Activated CD8-positive, alpha-beta memory T cell treated with anti-CD3 and anti-CD28 coated beads, Interleukin-2, amount 50 U/mL, for 1 hour (primary cell): ENCODE data around the gene NBEA.

ENCODE experiments used
- DNase-seq: peaks from one replicate; pipeline ENCODE4 v3.0.0-alpha.2; 2020; ENCODE audit errors: extremely low read depth

The NBEA gene

DNA sequence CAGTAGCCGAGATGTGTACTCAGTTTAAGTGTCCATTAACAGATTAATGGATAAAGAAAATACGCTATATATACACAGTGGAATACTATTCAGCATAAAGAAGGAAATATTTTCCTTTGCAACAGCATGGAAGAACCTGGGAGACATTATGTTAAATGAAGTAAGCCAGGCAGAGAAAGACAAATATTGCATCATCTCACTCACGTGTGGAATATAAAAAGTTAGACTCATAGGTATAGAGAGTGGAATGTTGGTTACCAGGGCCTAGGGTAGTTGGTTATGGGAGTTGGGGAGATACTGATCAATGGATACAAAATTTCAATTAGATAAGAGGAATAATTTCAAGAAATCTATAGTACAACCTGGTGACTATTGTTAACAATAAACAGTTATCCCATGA lies 324.3 kb downstream of the NBEA start:
- DNase-seq, result no peak

DNA sequence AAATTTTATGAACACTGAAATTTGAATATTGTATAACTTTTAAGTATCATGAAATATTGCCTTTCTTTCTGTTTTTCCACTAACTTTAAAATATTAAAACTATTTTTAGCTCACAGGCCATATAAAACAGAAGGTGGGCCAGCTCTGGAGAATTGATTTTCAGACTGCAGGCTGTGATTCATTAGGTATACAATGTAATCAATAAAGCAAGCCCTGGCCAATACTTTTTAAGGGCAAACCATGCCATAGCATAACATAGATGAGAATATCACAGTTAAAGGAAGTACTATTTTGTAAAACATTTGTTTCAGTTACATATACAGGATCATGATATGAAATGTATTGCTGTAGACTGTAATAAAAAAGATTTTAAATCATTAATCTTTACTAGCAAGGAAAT lies 336.8 kb downstream of the NBEA start:
- no peak for DNase-seq

- DNase-seq, result no peak
Measured at GRCh38 chr13:35279500-35279899, 337.4 kb downstream of the NBEA start.

GRCh38 chr13:35283856-35284255 lies 341.8 kb downstream of the NBEA start:
- DNase-seq, result no peak

DNA sequence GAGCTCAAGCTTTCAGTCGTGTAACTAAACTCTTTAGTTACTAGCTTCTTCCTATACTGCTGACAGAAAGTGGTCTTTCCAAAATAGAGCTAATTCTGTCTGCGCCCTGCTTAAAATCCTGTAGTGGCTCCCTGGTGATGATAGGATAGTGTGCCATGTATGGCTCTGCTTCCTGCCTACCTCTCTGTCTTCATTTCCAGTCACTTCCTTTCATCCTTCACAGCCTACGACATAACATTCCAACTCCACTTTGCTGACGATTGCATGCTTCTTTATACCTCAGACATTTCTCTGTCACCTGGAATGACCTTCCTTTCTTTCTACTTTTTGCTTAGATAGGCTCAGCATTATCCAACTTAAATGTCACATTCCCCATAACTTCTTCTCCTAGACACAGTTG lies 343.6 kb downstream of the NBEA start:
- no peak for DNase-seq

- DNase-seq, result no peak
Measured at GRCh38 chr13:35292329-35292728, 350.3 kb downstream of the NBEA start.

DNA sequence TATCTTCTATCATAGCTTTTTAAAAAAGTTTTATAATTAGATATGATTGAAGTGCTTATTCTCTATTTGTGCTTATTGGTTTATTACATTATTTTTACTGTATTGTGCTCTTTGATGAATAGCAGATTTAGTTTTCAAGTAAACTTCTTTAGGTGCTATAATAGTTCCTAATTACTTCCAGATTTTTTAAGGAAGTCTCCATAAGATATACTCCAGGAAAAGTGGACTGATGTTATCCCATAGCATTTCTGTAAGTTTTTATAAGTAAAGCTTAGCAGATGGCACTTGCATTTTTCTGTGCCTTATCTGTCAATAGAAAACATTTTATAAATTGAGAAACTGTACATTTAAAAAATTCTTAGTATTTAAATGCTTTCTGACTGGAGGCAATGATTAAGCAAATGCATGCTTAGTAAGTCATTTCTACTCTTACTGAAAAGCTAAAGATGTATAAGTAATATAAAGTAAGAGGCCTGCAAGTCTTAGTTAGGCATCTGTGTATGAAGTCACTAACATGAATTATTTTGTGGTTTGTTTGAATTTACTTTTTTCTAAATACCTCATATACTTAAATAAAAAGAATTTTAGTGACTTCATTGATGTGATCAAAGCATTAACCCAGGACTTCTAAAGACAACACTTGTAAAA lies 351.6 kb downstream of the NBEA start:
- DNase-seq, result no peak

- DNase-seq, result no peak
Measured at GRCh38 chr13:35309706-35310105, 367.6 kb downstream of the NBEA start.

DNA sequence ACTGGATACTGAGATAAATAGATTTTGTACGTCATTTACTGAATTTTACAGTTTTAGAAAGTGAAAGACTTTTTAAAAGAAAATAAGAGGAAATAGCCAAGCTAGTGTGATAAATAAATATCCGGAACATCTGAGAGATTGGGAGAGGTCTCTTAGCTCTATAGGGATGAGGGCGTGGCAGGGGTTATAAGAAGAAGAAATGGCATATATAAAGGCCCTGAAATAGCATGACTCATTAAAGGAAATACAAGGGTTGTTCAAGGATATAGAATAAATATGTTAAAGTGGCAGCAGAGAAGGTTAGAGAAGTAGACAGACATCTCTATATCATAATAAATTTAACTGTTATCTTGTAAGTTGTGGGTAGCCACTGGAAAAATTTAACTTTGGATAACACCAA lies 390.1 kb downstream of the NBEA start:
- no peak for DNase-seq

DNA sequence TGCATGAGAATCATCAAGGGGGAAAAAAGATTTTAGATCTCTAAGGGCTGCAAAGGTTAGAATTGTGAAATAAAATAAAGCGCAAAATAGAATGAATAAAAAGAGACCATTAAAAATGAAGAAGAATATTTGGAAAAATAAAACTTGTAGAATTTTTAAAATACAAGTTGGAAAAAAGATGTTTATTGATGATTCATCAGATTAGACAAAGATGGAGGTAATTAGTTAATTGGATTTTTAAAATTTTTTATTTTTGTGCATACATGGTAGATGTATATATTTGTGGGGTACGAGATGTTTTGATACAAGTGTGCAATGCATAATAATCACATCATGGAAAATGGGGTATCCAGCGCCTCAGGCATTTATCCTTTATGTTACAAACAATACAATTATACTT lies 391.1 kb downstream of the NBEA start:
- no peak for DNase-seq

DNA sequence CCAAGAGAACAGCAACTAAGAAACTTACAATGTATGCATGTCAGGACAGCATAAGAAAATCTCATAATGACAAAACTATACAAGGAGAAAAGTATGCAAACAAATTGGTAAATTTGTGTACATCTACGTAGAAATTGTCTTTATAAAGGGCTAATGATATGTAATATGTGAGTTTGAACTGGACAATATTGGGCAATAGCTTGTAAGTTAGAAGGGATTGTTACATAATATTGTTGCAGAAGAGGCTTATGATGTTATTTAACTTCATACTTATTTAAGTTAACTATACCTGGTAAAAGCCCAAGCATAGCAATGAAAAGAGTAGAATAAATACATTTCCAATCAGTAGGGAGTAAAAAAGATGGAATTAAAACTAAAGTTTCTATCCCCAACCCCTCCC lies 400.4 kb downstream of the NBEA start:
- DNase-seq, result no peak

GRCh38 chr13:35343417-35343816 lies 401.3 kb downstream of the NBEA start:
- DNase-seq, result no peak

GRCh38 chr13:35345992-35346391 lies 403.9 kb downstream of the NBEA start:
- no peak for DNase-seq

DNA sequence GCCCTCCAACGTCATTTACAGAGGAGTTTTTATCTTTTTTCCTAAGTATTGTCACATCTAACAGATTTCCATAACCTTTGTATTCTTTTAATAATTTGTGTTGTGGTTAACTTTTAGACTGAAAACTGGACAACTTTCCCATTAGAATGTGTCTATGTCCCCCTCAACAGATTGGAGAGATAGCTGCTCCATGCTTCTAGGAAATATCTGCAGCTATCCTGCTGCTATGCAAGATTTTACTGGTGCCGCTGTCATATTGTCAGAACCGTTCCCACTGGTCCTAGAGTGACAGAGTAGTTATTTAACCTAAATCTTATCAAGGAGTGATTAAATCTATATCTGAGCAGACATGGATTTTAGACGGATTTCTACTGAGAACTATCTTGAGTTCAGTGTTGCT lies 404.4 kb downstream of the NBEA start:
- no peak for DNase-seq

DNA sequence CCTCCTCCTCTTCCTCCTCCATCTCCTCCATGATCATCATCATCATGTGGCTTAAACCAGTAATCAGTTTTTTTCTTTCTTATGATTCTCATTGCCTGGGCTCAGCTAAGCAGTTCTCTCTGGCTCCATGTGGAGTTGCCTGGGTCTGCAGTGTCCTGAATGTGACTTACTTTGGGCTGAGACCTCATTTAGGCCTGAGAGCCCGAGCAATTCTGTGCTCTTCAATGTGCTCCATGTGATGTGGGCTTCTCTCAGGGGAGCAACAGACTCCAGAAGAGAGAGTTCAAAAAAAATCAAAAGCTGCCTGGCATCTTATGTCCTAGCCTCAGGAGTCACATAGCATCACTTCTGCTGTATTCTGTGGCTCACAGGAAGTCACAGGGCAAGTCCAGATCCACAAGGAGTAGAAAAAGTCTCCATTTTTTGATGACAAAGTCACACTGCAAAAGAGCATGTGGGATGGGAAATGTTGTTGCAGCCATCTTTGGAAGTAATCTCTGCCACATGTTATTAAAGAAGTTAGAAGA lies 405.7 kb downstream of the NBEA start:
- DNase-seq, result no peak

- no peak for DNase-seq
Measured at GRCh38 chr13:35349052-35349451, 407.0 kb downstream of the NBEA start.

- no peak for DNase-seq
Measured at GRCh38 chr13:35349673-35350278, 407.7 kb downstream of the NBEA start.

GRCh38 chr13:35354285-35354684 lies 412.2 kb downstream of the NBEA start:
- DNase-seq, result no peak

GRCh38 chr13:35354882-35355281 lies 412.8 kb downstream of the NBEA start:
- DNase-seq, result no peak

GRCh38 chr13:35356572-35356971 lies 414.5 kb downstream of the NBEA start:
- no peak for DNase-seq

GRCh38 chr13:35365883-35366282 lies 423.8 kb downstream of the NBEA start:
- DNase-seq, result no peak

DNA sequence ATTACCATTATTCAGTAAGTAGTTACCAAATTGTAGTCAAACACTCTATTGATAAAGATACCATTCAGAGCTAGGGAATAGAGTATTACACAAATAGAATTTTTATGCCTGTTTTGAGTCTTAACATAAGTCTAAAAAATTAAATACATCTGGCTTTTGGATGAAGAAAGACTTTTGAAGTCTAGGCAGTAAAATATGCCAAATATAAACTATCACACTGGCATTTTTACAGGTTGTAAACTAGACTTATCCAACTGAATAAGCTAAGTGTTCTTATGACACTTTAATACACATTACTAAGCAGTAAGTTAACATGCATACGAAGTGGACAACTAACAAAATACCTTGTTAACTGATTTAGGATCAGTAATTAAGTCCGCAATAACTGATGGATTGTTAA lies 425.5 kb downstream of the NBEA start:
- DNase-seq, result no peak

DNA sequence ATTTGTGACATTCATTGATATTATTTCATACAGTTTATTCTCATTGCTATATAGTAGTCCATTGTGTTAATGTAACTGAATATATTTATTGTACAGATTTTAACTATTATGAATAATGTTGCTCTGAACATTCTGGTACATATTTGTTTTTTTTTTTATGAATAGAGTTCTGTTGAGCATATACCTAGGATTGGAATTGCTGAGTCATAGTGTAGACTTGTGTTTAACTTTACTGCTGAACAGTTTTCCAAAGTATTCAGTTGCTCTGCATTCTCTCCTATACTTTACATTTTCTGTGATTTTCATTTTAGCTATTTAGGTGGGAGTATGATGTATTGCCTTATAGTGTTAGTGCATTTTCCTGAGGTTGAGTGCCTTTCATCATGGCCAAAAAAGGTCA lies 436.9 kb downstream of the NBEA start:
- DNase-seq, result no peak

DNA sequence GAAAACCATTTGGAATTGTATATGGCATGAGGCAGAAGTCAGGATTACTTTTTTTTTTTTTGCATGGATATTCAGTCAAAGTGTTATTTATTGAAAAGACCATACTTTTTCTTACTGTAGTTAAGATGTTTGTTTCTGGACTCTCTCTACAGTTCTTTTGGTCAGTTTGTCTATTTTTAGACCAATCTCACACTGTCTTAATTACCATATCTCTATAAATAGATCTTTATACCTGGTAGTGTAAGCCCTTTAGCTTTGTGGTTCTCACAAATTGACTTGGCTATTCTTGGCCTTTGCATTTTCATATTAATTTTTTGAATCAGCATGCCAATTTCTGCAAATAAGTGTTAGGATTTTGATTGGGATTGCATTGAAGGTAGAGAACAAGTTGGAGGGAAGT lies 437.6 kb downstream of the NBEA start:
- DNase-seq, result no peak
